ENCODE results near the gene ZBTB16. TPM values are rescaled to one million over a fixed set of nuclear protein-coding genes. Genes with fewer than 3 reads are reported as not detected.
A peak's percentile ranks its signal among the peaks of the same experiment; 100 is the strongest.

The ZBTB16 gene
- total RNA-seq, 3 donors from 2014 or later, result 4.9 to 82.1 (median 48.8) TPM

DNA sequence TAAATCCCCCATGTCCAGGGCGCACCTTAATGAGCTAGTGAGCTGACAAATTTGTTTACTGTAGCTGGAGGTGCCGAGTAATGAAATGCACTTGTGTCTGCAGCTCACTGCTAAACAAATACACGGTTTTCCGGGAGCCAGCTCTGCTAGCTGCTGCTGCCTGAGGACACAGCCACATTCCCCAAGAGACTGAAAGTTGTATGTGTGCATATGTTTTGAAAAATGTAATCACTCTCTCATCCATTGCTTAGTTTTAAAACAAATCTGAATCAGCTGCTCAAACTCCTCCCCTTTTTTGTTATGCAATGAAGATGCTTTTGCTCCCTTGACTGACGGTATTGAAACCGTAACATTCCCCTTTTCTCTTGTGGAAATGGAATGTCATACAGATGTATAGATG is 174.2 kb downstream of the ZBTB16 start:
- Histone ChIP-seq H3K36me3 (ENCODE audit: low read depth) (no peaks in the 10 kb centered on the region), H3K4me3 (no peak overlapping the region), H3K4me1 (ENCODE audit: low read depth) (peaks cover 3% of the 10 kb centered on the region), H3K9me3 (no peaks in the 10 kb centered on the region)
- DNase-seq (no peak), ATAC-seq (peak; percentile 28)
- intact Hi-C loops (cut with DNase I, micrococcal nuclease), result no loop called here
- TF ChIP-seq, protein P1, sequence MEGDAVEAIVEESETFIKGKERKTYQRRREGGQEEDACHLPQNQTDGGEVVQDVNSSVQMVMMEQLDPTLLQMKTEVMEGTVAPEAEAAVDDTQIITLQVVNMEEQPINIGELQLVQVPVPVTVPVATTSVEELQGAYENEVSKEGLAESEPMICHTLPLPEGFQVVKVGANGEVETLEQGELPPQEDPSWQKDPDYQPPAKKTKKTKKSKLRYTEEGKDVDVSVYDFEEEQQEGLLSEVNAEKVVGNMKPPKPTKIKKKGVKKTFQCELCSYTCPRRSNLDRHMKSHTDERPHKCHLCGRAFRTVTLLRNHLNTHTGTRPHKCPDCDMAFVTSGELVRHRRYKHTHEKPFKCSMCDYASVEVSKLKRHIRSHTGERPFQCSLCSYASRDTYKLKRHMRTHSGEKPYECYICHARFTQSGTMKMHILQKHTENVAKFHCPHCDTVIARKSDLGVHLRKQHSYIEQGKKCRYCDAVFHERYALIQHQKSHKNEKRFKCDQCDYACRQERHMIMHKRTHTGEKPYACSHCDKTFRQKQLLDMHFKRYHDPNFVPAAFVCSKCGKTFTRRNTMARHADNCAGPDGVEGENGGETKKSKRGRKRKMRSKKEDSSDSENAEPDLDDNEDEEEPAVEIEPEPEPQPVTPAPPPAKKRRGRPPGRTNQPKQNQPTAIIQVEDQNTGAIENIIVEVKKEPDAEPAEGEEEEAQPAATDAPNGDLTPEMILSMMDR (IDR thresholded peaks at IDR 0.05), result no peak

- no peak for ATAC-seq
- no peaks in the 10 kb centered on the region for H3K9me3 ChIP-seq
- TF ChIP-seq, protein P1 (IDR thresholded peaks at IDR 0.05), result no peak
- H3K4me1 ChIP-seq (ENCODE audit: low read depth), result peaks cover 3% of the 10 kb centered on the region
- no peak overlapping the region for H3K4me3 ChIP-seq
- intact Hi-C loops (cut with DNase I, micrococcal nuclease), result no loop called here
- DNase-seq, result no peak
- H3K36me3 ChIP-seq (ENCODE audit: low read depth), result no peaks in the 10 kb centered on the region
Observed at GRCh38 chr11:114236829-114237228, 177.3 kb downstream of the ZBTB16 start.

- Histone ChIP-seq H3K4me1 (ENCODE audit: low read depth) (peaks cover 1% of the 10 kb centered on the region), H3K36me3 (ENCODE audit: low read depth) (no peaks in the 10 kb centered on the region)
- no peak for ATAC-seq
Observed at GRCh38 chr11:114237321-114238280, 178.1 kb downstream of the ZBTB16 start.

GRCh38 chr11:114239753-114240161 is 180.2 kb downstream of the ZBTB16 start:
- TF ChIP-seq, protein P1 (IDR thresholded peaks at IDR 0.05), result no peak

More at GRCh38 chr11:114237321-114238280, 178.1 kb downstream of the ZBTB16 start:
- Histone ChIP-seq H3K4me3 (no peak overlapping the region), H3K9me3 (no peaks in the 10 kb centered on the region)
- no peak for DNase-seq
- TF ChIP-seq, protein P1 (IDR thresholded peaks at IDR 0.05), result no peak
- intact Hi-C loops (cut with DNase I, micrococcal nuclease), result no loop called here

DNA sequence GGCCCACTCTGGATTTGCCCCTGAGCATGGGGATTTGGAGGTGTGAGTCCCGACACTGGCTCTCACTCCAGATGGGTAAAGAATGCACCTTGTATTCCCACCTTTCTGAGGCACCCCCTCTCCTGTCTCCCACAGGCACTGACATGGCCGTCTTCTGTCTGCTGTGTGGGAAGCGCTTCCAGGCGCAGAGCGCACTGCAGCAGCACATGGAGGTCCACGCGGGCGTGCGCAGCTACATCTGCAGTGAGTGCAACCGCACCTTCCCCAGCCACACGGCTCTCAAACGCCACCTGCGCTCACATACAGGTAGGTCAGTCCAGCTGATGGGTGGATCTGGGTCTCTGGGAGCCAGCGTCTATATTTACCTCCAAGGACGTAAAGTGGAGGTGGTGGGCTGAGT is 182.5 kb downstream of the ZBTB16 start:
- Histone ChIP-seq H3K4me3 (no peak overlapping the region), H3K4me1 (ENCODE audit: low read depth) (no peaks in the 10 kb centered on the region), H3K36me3 (ENCODE audit: low read depth) (no peaks in the 10 kb centered on the region), H3K9me3 (no peaks in the 10 kb centered on the region)
- intact Hi-C loops (cut with DNase I, micrococcal nuclease), result no loop called here
- ATAC-seq (no peak), DNase-seq (no peak)
- TF ChIP-seq, protein P1 (IDR thresholded peaks at IDR 0.05), result no peak

More at GRCh38 chr11:114239753-114240161, 180.2 kb downstream of the ZBTB16 start:
- no peak overlapping the region for H3K4me3 ChIP-seq
- H3K9me3 ChIP-seq, result no peaks in the 10 kb centered on the region
- H3K36me3 ChIP-seq (ENCODE audit: low read depth), result no peaks in the 10 kb centered on the region
- DNase-seq (no peak), ATAC-seq (no peak)
- no peaks in the 10 kb centered on the region for H3K4me1 ChIP-seq (ENCODE audit: low read depth)
- intact Hi-C loops (cut with DNase I, micrococcal nuclease), result no loop called here

Data from mucosa of descending colon (tissue), 3 donors.